HepG2 (cell line): Measurements from ENCODE around the gene PAN2. TPM values are rescaled to one million over a fixed set of nuclear protein-coding genes. Genes with fewer than 3 reads are reported as not detected.

Experiments
- LCORL ChIP-seq, 2 experiments: fragments of 450-650 bp in 1 of 2; sonication (generic) in 1 of 2; formaldehyde crosslinking in 1 of 2; IDR thresholded peaks; 2 replicates each; pipeline versions ENCODE4 v1.5.0 to v1.6.1; 2017 to 2020; ENCODE audit warnings: antibody characterized with exemption in 1 of 2, missing genetic modification reagents in 1 of 2
- MED8 ChIP-seq: sonication (generic); formaldehyde crosslinking; IDR thresholded peaks from 2 replicates; pipeline ENCODE4 v1.8.1; 2023; ENCODE audit warnings: mild to moderate bottlenecking, missing genetic modification reagents; ENCODE audit not compliant: insufficient replicate concordance
- POGZ ChIP-seq: sonication (generic); formaldehyde crosslinking; IDR thresholded peaks from 2 replicates; pipeline ENCODE4 v1.4.0; 2020; ENCODE audit warnings: mild to moderate bottlenecking, missing genetic modification reagents
- RELA ChIP-seq: sonication (generic); formaldehyde crosslinking; IDR thresholded peaks from 2 replicates; pipeline ENCODE4 v1.4.0; 2020; ENCODE audit warnings: missing genetic modification reagents
- THAP11 ChIP-seq: IDR thresholded peaks from 2 replicates; pipeline ENCODE4 v1.6.1; 2016; ENCODE audit warnings: missing biosample characterization, missing genetic modification reagents
- ZKSCAN8 ChIP-seq: IDR thresholded peaks from 2 replicates; pipeline ENCODE4 v1.6.1; 2016; ENCODE audit warnings: borderline replicate concordance, missing genetic modification reagents, missing compliant biosample characterization
- ZNF136 ChIP-seq: sonication (generic); formaldehyde crosslinking; IDR thresholded peaks from 2 replicates; pipeline ENCODE4 v1.8.1; 2022; ENCODE audit warnings: low read depth, mild to moderate bottlenecking, moderate library complexity, missing genetic modification reagents
- ZNF383 ChIP-seq: sonication (generic); formaldehyde crosslinking; IDR thresholded peaks from 2 replicates; pipeline ENCODE4 v1.4.0; 2020; ENCODE audit warnings: missing genetic modification reagents, mild to moderate bottlenecking, borderline replicate concordance
- polyA plus RNA-seq, 8 experiments: library from polyadenylated mRNA; depleted of rRNA in 3 of 8; stranded (reverse) in 7 of 8; unstranded in 1 of 8; fragments of >200 nt; fragmentation: Illumina TruSeq in 4 of 8; extraction: Trizol in 4 of 8; gene quantifications; 2 replicates each; pipeline versions ENCODE4 v1.2.1 to v1.2.3, GENCODE V29; 2011 to 2016; ENCODE audit warnings: low read depth in 4 of 8, missing spikeins in 1 of 8, mixed read lengths in 1 of 8; ENCODE audit not compliant: insufficient read depth in 1 of 8
- total RNA-seq, 5 experiments: library from RNA; depleted of rRNA; stranded (reverse); fragments of >200 nt; fragmentation: Illumina TruSeq; extraction: Trizol; gene quantifications; 2 replicates each; pipeline ENCODE4 v1.2.3, GENCODE V29; 2016; ENCODE audit warnings: low read depth in 1 of 5
- TF ChIP-seq, protein P1 (sequence below): sonication (generic); formaldehyde crosslinking; IDR thresholded peaks from 2 replicates; pipeline ENCODE4 v1.8.0; 2022; ENCODE audit warnings: mild to moderate bottlenecking, missing genetic modification reagents, moderate library complexity
- TF ChIP-seq, protein P2 (sequence below): sonication (generic); formaldehyde crosslinking; IDR thresholded peaks from 2 replicates; pipeline ENCODE4 v1.5.0; 2020; ENCODE audit warnings: mild to moderate bottlenecking, missing genetic modification reagents, borderline replicate concordance
- TF ChIP-seq, protein P3 (sequence below): IDR thresholded peaks from 2 replicates; pipeline ENCODE4 v1.6.1; 2016

The PAN2 gene
- total and polyA plus RNA-seq, 2 of the 13 experiments (the other 11 are each of a cell fraction or from before 2014, with no cell fraction given) = 27.2 to 61.1 TPM

DNA sequence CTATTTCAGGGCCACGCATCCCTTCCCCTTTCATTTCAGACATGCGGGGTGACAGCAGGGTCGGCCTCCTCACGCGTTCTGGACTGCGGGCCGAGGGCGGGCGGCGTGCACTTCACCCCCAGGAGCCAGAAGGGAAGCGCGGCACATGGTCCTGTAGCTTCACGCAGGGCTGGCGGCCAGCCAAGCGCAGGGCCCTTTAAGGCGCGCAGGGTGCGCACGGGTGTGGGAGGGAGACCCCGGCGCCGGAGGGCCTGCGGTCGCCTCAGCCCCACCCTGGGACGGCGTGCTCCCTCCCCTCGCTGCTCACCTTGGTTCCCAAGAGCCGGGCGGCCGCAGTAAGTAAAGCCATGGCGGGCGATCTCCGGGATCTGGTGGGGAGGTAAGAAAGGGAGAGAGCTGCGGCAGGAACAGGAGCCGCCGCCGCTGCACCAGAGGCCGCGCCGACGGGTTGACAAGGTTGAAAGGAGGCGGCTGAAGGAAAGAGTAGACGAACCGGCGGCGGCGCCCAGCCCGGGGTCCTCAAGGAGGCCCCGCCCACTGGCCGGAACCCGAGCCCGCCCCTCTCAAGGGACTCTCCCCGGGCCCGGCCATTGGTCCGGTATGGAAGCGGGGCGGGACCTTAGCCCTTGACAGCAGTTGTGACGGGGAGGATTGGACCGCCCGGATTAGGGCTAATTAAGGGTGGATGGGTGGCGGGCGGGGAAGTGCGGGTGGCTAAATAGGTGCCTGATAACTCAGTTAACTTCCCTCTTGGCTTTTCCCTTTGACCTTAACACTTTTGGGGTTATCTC, 33.8 kb downstream of the PAN2 start, which contains the start of gene CS (continued):
- TF ChIP-seq THAP11 (CRISPR knock-in tag) = peak; percentile 75
- TF ChIP-seq, protein P1, sequence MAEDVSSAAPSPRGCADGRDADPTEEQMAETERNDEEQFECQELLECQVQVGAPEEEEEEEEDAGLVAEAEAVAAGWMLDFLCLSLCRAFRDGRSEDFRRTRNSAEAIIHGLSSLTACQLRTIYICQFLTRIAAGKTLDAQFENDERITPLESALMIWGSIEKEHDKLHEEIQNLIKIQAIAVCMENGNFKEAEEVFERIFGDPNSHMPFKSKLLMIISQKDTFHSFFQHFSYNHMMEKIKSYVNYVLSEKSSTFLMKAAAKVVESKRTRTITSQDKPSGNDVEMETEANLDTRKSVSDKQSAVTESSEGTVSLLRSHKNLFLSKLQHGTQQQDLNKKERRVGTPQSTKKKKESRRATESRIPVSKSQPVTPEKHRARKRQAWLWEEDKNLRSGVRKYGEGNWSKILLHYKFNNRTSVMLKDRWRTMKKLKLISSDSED (CRISPR knock-in tag) = 0 out of 2 replicates have a peak, but pooled peaks have one; percentile 56
- no peak for TF ChIP-seq ZKSCAN8 (CRISPR knock-in tag)
- peak; percentile 47; the same call in 1 of the 2 replicates for TF ChIP-seq POGZ (CRISPR knock-in tag)
- peak; percentile 71 for TF ChIP-seq MED8 (CRISPR knock-in tag)
- TF ChIP-seq ZNF383 (CRISPR knock-in tag) = peak; percentile 84; the same call in 1 of the 2 replicates
- TF ChIP-seq ZNF136 = no peak
- 0 out of 2 replicates have a peak, but pooled peaks have one; percentile 82 for TF ChIP-seq RELA (CRISPR knock-in tag)
- TF ChIP-seq, protein P2, sequence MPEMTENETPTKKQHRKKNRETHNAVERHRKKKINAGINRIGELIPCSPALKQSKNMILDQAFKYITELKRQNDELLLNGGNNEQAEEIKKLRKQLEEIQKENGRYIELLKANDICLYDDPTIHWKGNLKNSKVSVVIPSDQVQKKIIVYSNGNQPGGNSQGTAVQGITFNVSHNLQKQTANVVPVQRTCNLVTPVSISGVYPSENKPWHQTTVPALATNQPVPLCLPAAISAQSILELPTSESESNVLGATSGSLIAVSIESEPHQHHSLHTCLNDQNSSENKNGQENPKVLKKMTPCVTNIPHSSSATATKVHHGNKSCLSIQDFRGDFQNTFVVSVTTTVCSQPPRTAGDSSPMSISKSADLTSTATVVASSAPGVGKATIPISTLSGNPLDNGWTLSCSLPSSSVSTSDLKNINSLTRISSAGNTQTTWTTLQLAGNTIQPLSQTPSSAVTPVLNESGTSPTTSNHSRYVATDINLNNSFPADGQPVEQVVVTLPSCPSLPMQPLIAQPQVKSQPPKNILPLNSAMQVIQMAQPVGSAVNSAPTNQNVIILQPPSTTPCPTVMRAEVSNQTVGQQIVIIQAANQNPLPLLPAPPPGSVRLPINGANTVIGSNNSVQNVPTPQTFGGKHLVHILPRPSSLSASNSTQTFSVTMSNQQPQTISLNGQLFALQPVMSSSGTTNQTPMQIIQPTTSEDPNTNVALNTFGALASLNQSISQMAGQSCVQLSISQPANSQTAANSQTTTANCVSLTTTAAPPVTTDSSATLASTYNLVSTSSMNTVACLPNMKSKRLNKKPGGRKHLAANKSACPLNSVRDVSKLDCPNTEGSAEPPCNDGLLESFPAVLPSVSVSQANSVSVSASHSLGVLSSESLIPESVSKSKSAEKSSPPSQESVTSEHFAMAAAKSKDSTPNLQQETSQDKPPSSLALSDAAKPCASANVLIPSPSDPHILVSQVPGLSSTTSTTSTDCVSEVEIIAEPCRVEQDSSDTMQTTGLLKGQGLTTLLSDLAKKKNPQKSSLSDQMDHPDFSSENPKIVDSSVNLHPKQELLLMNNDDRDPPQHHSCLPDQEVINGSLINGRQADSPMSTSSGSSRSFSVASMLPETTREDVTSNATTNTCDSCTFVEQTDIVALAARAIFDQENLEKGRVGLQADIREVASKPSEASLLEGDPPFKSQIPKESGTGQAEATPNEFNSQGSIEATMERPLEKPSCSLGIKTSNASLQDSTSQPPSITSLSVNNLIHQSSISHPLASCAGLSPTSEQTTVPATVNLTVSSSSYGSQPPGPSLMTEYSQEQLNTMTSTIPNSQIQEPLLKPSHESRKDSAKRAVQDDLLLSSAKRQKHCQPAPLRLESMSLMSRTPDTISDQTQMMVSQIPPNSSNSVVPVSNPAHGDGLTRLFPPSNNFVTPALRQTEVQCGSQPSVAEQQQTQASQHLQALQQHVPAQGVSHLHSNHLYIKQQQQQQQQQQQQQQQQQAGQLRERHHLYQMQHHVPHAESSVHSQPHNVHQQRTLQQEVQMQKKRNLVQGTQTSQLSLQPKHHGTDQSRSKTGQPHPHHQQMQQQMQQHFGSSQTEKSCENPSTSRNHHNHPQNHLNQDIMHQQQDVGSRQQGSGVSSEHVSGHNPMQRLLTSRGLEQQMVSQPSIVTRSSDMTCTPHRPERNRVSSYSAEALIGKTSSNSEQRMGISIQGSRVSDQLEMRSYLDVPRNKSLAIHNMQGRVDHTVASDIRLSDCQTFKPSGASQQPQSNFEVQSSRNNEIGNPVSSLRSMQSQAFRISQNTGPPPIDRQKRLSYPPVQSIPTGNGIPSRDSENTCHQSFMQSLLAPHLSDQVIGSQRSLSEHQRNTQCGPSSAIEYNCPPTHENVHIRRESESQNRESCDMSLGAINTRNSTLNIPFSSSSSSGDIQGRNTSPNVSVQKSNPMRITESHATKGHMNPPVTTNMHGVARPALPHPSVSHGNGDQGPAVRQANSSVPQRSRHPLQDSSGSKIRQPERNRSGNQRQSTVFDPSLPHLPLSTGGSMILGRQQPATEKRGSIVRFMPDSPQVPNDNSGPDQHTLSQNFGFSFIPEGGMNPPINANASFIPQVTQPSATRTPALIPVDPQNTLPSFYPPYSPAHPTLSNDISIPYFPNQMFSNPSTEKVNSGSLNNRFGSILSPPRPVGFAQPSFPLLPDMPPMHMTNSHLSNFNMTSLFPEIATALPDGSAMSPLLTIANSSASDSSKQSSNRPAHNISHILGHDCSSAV (CRISPR knock-in tag) = peak; percentile 80; the same call in 1 of the 2 replicates
- TF ChIP-seq LCORL (IDR thresholded peaks at IDR 0.05) = no peak
- TF ChIP-seq LCORL (CRISPR knock-in tag; IDR thresholded peaks at IDR 0.05) = 0 out of 2 replicates have a peak, but pooled peaks have one; percentile 56
- TF ChIP-seq, protein P3, sequence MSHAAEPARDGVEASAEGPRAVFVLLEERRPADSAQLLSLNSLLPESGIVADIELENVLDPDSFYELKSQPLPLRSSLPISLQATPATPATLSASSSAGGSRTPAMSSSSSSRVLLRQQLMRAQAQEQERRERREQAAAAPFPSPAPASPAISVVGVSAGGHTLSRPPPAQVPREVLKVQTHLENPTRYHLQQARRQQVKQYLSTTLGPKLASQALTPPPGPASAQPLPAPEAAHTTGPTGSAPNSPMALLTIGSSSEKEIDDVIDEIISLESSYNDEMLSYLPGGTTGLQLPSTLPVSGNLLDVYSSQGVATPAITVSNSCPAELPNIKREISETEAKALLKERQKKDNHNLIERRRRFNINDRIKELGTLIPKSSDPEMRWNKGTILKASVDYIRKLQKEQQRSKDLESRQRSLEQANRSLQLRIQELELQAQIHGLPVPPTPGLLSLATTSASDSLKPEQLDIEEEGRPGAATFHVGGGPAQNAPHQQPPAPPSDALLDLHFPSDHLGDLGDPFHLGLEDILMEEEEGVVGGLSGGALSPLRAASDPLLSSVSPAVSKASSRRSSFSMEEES (CRISPR knock-in tag) = peak; percentile 9; the same call in 1 of the 2 replicates
